K562 (cell line): ENCODE results near the gene USP48. TPM values are rescaled to one million over a fixed set of nuclear protein-coding genes. Genes with fewer than 3 reads are reported as not detected.
A peak's percentile ranks its signal among the peaks of the same experiment; 100 is the strongest.

Experiments
- ATAC-seq: fragments of 200-7000 bp; cut with Tn5 transposase; 3 replicates; pipeline ENCODE4 v1.9.1; 2020; ENCODE audit warnings: moderate library complexity
- BruUV-seq: library from RNA; stranded (reverse); fragments of 400-500 nt; replicated peaks from 2 replicates; lab custom pipeline; 2021; lab: Mats Ljungman, UMichigan
- CTCF ChIA-PET: fragments of 300-600 bp; formaldehyde crosslinking; extraction: SDS; loops from one replicate; lab custom pipeline; 2021; ENCODE audit warnings: low intra/inter-chr PET ratio; lab: Yijun Ruan, JAX
- POLR2A ChIA-PET: fragments of 300-600, 350-650 bp; sonication (Branson Sonifier 250); formaldehyde crosslinking; extraction: SDS; loops from one replicate; lab custom pipeline; 2021; ENCODE audit warnings: antibody characterized with exemption, inconsistent platforms; lab: Yijun Ruan, JAX
- DNase-seq, 4 experiments: peaks; one replicate each; pipeline versions ENCODE4 v3.0.0 to v3.0.0-alpha.2; 2011 to 2018; ENCODE audit warnings: low spot score in 3 of 4, mixed read lengths in 3 of 4; ENCODE audit errors: extremely low read depth in 1 of 4
- FAIRE-seq: peaks from 2 replicates; lab custom pipeline; 2011; peaks lifted over from hg19 to GRCh38; lab: Jason Lieb, UNC
- H2AFZ ChIP-seq: 2 replicates; pipeline ENCODE4 v1.6.0; 2011; ENCODE audit warnings: low read depth, low read length, control low read depth, inconsistent platforms
- H3K27ac ChIP-seq: fragments of 200-600 bp; 3 replicates; pipeline ENCODE4 v1.8.0; 2011; ENCODE audit warnings: low read depth, mild to moderate bottlenecking, control low read depth, inconsistent platforms, low read length, moderate library complexity, mixed read lengths; ENCODE audit errors: extremely low read depth
- H3K27me3 ChIP-seq, 2 experiments: fragments of 300-600 bp in 1 of 2; 2 replicates in 1 of 2; 3 replicates in 1 of 2; pipeline versions ENCODE4 v1.6.0 to v1.8.0; 2011; ENCODE audit warnings: inconsistent platforms in 2 of 2, low read length in 2 of 2, mild to moderate bottlenecking in 1 of 2, mixed read lengths in 1 of 2, moderate library complexity in 1 of 2; ENCODE audit not compliant: control insufficient read depth in 2 of 2, insufficient read depth in 2 of 2
- H3K36me3 ChIP-seq: fragments of 300-600 bp; 3 replicates; pipeline ENCODE4 v1.8.0; 2011; ENCODE audit warnings: mild to moderate bottlenecking, low read length, inconsistent platforms; ENCODE audit not compliant: control insufficient read depth, insufficient read depth
- H3K4me1 ChIP-seq, 2 experiments: fragments of 200-600 bp in 1 of 2; replicated peaks in 1 of 2; 2 replicates in 1 of 2; 3 replicates in 1 of 2; pipeline versions ENCODE4 v1.5.1 to v1.8.0; 2011; ENCODE audit warnings: inconsistent platforms in 2 of 2, low read length in 2 of 2, mild to moderate bottlenecking in 1 of 2, mixed read lengths in 1 of 2, moderate library complexity in 1 of 2; ENCODE audit not compliant: control insufficient read depth in 2 of 2, insufficient read depth in 2 of 2
- H3K4me2 ChIP-seq: 2 replicates; pipeline ENCODE4 v1.6.1; 2011; ENCODE audit warnings: low read length, control low read depth, inconsistent platforms, mixed read lengths; ENCODE audit not compliant: insufficient read depth
- H3K4me3 ChIP-seq: fragments of 200-600 bp; sonication (generic), shearing (Covaris generic); 2 replicates; pipeline ENCODE4 v1.5.1; 2016; ENCODE audit warnings: control low read depth, inconsistent platforms
- H3K79me2 ChIP-seq: fragments of 200-600 bp; 3 replicates; pipeline ENCODE4 v1.8.0; 2011; ENCODE audit warnings: low read length, inconsistent platforms; ENCODE audit not compliant: control insufficient read depth, insufficient read depth
- H3K9ac ChIP-seq, 2 experiments: 2 replicates each; pipeline versions ENCODE4 v1.6.0 to v1.6.1; 2011; ENCODE audit warnings: low read depth in 2 of 2, low read length in 2 of 2, control low read depth in 1 of 2, inconsistent platforms in 1 of 2, mild to moderate bottlenecking in 1 of 2, mixed read lengths in 1 of 2; ENCODE audit not compliant: insufficient read depth in 1 of 2
- H3K9me1 ChIP-seq: one replicate; pipeline ENCODE4 v1.6.0; 2011; ENCODE audit warnings: inconsistent platforms, mild to moderate bottlenecking, low read length, moderate library complexity; ENCODE audit not compliant: control insufficient read depth, insufficient read depth
- H3K9me3 ChIP-seq: replicated peaks from 2 replicates; pipeline ENCODE4 v1.5.1; 2011; ENCODE audit warnings: low read depth, low read length, inconsistent platforms; ENCODE audit not compliant: control insufficient read depth, insufficient read depth
- H4K20me1 ChIP-seq: replicated peaks from 2 replicates; pipeline ENCODE4 v1.6.1; 2011; ENCODE audit warnings: low read length, inconsistent platforms, mixed read lengths; ENCODE audit not compliant: control insufficient read depth, insufficient read depth
- ILK ChIP-seq: fragments of 450-650 bp; IDR thresholded peaks from 2 replicates; pipeline ENCODE4 v1.6.1; 2016; ENCODE audit warnings: missing genetic modification characterization, low read depth, mild to moderate bottlenecking, missing compliant biosample characterization, moderate library complexity, borderline replicate concordance
- SIRT6 ChIP-seq: IDR thresholded peaks from one replicate; pipeline ENCODE4 v1.6.1; 2012; ENCODE audit warnings: low read depth, mild to moderate bottlenecking, control low read depth, inconsistent platforms, low read length, moderate library complexity
- WGBS: fragments of 100-300 bp; shearing (Covaris generic); methylation state at CpG from one replicate; pipeline ENCODE4 v1.1.6; 2016; ENCODE audit warnings: low coverage, mixed read lengths; ENCODE audit not compliant: insufficient coverage; ENCODE audit errors: missing lambda C conversion rate; 5-methylcytosine and 5-hydroxymethylcytosine counted together
- in situ Hi-C: fragments of 300-500 bp; cut with MboI; formaldehyde crosslinking; loops from 4 replicates; pipeline ENCODE4 v1.15.0; 2018; ENCODE audit warnings: inconsistent platforms, mixed read lengths
- intact Hi-C: fragments of 100-400 bp; cut with micrococcal nuclease; formaldehyde crosslinking; loops from 2 replicates; pipeline ENCODE4 v1.14.2; 2022
- polyA plus RNA-seq, 8 experiments: library from polyadenylated mRNA; depleted of rRNA in 4 of 8; stranded (reverse) in 5 of 8; unstranded in 3 of 8; fragments of >200 nt; fragmentation: Nextera tagmentation in 2 of 8; fragmentation: Illumina TruSeq in 1 of 8; extraction: Ambion mirVana in 2 of 8; extraction: Trizol in 1 of 8; gene quantifications; 2 replicates each; pipeline versions ENCODE4 v1.2.1 to v1.2.3, GENCODE V29; 2011 to 2014; ENCODE audit warnings: inconsistent platforms in 1 of 8, missing spikeins in 1 of 8
- total RNA-seq, 7 experiments: library from RNA; depleted of rRNA in 6 of 7; stranded (reverse); fragments of >200 nt in 6 of 7; fragmentation: Illumina TruSeq in 2 of 7; extraction: Trizol in 2 of 7; gene quantifications; 2 replicates each; pipeline versions ENCODE4 v1.2.1 to v1.2.3, GENCODE V29; 2011 to 2021; ENCODE audit warnings: low replicate concordance in 1 of 7
- TF ChIP-seq, protein P1 (sequence below), 2 experiments: fragments of 450-650 bp; IDR thresholded peaks; 2 replicates each; pipeline ENCODE4 v1.6.1; 2016; ENCODE audit warnings: mild to moderate bottlenecking in 2 of 2, borderline replicate concordance in 1 of 2, low read depth in 1 of 2, moderate library complexity in 1 of 2

USP48 gene
- total and polyA plus RNA-seq, 9 of the 15 experiments (the other 6 are each of a cell fraction or from before 2014, with no cell fraction given), result 23.3 to 123 (median 106) TPM

DNA sequence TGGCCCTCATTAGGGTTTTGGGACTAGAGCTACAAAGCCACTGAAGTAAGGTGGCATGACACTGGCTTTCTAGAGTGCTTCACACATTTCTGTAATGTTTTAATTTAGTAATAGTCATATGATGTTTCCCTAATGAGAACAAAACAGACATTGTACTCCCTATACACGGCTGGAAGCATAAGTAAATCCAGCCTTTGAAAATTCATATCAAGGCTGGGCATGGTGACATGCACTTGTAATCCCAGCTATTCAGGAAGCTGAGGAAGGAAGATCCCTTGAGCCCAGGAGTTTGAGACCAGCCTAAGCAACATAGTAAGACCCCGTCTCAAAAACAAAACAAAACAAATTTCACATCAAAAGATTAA, 7.4 kb downstream of the USP48 start:
- TF ChIP-seq SIRT6 (no peak), ILK (tag) (no peak)
- TF ChIP-seq, protein P1, sequence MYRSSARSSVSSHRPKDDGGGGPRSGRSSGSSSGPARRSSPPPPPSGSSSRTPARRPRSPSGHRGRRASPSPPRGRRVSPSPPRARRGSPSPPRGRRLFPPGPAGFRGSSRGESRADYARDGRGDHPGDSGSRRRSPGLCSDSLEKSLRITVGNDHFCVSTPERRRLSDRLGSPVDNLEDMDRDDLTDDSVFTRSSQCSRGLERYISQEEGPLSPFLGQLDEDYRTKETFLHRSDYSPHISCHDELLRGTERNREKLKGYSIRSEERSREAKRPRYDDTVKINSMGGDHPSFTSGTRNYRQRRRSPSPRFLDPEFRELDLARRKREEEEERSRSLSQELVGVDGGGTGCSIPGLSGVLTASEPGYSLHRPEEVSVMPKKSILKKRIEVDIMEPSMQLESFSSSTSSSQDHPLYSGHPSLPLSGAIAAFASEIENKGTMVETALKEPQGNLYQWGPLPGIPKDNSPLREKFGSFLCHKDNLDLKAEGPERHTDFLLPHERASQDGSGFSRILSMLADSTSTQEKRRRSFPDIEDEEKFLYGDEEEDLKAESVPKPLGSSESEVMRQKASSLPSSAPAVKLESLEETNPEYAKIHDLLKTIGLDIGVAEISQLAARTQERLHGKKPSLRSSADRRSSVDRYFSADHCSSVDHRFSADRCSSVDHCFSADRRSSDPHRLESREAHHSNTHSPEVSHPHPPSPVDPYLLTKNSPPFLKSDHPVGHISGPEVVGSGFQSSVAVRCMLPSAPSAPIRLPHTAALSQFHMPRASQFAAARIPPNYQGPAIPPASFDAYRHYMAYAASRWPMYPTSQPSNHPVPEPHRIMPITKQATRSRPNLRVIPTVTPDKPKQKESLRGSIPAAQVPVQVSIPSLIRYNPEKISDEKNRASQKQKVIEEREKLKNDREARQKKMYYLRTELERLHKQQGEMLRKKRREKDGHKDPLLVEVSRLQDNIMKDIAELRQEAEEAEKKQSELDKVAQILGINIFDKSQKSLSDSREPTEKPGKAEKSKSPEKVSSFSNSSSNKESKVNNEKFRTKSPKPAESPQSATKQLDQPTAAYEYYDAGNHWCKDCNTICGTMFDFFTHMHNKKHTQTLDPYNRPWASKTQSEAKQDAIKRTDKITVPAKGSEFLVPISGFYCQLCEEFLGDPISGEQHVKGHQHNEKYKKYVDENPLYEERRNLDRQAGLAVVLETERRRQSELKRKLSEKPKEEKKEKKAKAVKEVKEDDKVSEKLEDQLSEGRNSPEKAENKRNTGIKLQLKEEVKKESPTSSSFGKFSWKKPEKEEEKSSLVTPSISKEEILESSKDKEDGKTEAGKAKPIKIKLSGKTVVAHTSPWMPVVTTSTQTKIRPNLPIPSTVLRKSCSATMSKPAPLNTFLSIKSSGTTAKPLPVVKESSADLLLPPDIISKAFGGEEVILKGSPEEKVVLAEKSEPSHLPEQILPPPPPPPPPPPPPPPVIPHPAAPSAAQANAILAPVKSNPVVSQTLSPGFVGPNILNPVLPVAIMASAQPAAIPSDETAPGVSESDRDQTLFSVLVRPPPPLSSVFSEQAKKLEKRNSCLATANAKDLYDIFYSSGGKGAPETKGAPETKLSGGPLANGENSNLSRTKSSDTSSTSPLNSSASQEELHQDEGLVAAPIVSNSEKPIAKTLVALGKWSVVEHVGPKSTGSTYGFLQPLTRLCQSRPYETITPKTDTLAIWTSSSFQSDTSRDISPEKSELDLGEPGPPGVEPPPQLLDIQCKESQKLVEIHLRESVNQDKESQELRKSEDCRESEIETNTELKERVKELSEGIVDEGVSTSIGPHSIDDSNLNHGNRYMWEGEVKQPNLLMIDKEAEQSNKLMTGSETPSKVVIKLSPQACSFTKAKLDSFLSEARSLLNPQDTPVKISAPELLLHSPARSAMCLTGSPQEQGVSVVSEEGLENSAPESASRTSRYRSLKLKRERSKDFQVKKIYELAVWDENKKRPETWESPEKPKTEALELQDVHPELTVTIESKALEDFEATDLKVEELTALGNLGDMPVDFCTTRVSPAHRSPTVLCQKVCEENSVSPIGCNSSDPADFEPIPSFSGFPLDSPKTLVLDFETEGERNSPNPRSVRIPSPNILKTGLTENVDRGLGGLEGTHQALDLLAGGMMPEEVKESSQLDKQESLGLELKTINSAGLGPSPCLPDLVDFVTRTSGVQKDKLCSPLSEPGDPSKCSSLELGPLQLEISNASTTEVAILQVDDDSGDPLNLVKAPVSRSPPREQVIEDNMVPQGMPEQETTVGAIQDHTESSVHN (IDR thresholded peaks at IDR 0.05; ENCODE audit: borderline replicate concordance in 1 of 2, low read depth in 1 of 2), result no peak
- ATAC-seq (no peak), DNase-seq (no peak), FAIRE-seq (no peak)
- Histone ChIP-seq H3K9ac (no peak overlapping the region), H3K27ac (peak overlapping the region; percentile 2; the same call in 1 of the 3 replicates), H3K9me3 (no peaks in the 10 kb centered on the region), H3K4me1 (peaks cover 8 to 19% of the 10 kb centered on the region in 2 experiments), H4K20me1 (0 out of 2 replicates have a peak, but pooled peaks cover 7% of the 10 kb centered on the region), H3K4me3 (no peak overlapping the region), H3K4me2 (no peak overlapping the region), H3K79me2 (peaks cover 99% of the 10 kb centered on the region), H3K9me1 (no peaks in the 10 kb centered on the region), H3K27me3 (no peaks in the 10 kb centered on the region), H2AFZ (no peak overlapping the region), H3K36me3 (peaks cover 29% of the 10 kb centered on the region)
- in situ Hi-C loops, result no loop called here
- ChIA-PET CTCF (no interaction called here), POLR2A (interaction anchor here (0.7 kb wide), 1 partner anchor 93 kb away, joined by 3 read pairs; no protein-coding TSS in a partner anchor)
- intact Hi-C loops, result no loop called here
- BruUV-seq, result no TSS peak
- 69% methylated on average over 2 of the region's 2 CpGs for WGBS
